Hypothalamus (tissue), 51 donors: ENCODE data around the gene L3MBTL3.

Experiments used
- DNase-seq, 51 donors: peaks; one replicate each; lab custom pipeline; 2025; lab: John Stamatoyannopoulos, UW

The L3MBTL3 gene

DNA sequence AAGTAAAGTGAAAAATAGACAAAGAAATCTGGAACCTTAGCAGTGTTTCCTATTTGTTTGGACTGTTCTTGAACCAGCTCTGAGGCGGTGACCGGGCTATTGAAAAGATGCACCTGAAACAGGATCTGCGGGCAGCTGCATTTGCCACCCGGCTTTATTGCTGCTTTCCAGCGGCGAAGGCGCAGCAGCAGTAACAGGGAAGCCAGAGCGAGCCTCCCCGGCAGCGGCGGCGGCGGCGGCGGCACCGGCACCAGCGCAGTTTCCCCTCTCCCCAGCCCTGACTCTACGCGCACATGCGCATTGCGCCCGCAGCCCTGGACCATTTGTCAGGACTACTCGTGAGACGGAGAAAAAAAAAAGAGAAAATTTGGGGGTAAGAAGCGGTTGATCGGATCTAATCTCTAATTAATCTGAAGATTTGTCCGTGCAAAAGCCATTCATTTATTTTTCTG, at the start of gene L3MBTL3:
Gene L3MBTL3, plus strand, starts transcription at position 290 of the 452 bp plus-strand sequence. CDS start 24,119 bp downstream, outside the sequence.
- DNase-seq, result peak in 50 of 51 donors; percentile 4 to 88 (median 68)

- no peak for DNase-seq
These were observed 49.3 kb upstream of the L3MBTL3 start for GRCh38 chr6:129969064-129969463.

- DNase-seq, result no peak
These were observed 42.3 kb upstream of the L3MBTL3 start for GRCh38 chr6:129976110-129976509.

DNA sequence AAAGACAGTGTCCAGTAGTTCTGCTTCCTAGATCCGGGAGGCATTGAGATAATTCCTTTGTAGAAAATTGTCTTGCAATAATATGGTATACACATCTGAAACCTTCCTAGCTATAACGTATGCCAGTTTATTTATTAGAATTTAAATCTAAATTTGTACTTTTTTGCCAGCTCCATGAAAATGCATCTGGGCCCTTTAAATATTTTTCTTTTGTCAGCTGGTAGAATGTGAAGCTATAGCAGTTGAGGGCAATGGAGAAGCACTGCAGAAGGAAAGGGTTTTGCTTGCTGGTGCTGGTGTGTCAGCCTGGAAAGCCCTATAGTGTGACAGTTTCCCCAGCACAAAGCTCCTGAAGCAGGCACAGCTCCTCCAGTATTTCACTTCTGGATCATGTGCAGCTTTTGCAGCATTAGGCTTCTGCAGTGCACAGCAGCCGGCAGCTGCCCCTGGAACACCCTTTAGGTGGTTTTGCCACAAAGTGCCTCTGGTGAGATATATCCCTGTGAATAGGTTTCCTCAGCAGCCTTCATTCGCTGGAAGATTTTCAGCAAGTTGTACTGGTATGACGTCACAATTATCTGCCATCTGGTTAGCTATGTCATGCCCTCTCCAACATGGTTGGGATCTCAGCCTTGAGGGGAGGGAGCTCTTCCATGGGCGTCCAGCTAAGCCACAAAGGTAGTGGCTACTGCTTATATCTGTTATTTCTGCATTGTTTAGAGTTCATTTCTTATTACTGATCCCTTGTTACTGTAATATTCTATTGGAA, 40.0 kb upstream of the L3MBTL3 start:
- no peak for DNase-seq

DNA sequence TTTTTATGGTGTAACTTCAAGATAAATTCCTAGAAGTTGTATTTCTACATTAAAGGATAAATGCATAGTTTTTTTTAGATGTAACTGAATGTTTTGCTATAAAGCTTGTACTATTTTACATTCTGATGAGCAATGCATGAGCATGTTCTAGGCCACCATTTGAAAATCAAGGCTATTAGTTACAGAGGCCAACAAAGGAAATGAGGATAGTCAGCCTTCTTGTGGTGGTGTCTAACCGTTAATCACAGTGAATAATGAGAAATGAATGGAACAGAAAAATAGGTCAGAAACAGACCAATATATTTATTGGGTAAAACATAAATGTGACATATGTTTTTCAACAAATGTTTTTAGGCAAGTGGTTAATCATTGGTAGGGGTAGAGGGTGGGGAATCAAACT, 37.6 kb upstream of the L3MBTL3 start:
- DNase-seq, result no peak

- no peak for DNase-seq
These were observed 36.8 kb upstream of the L3MBTL3 start for GRCh38 chr6:129981598-129981997.

DNA sequence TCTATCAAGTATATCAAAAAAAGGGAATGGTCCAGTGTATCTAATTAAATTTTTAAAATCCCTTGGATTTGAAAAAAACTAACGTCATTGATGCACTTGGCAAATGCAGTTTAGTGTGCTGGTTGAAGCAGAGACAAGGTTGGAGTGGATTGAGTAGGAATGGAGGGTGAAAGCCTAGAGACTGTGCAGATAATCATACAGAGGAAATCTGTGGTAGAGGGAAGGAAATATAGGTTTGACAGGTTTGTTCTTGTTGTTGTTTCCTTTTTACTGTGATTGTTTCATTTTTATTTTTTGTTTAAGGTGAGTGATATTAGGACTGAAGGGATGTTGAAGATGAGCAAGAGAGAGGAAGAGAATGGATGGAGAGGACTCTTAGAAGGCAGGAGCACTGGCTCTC, 29.0 kb upstream of the L3MBTL3 start:
- no peak for DNase-seq

- DNase-seq, result no peak
These were observed 25.5 kb upstream of the L3MBTL3 start for GRCh38 chr6:129992881-129993280.

DNA sequence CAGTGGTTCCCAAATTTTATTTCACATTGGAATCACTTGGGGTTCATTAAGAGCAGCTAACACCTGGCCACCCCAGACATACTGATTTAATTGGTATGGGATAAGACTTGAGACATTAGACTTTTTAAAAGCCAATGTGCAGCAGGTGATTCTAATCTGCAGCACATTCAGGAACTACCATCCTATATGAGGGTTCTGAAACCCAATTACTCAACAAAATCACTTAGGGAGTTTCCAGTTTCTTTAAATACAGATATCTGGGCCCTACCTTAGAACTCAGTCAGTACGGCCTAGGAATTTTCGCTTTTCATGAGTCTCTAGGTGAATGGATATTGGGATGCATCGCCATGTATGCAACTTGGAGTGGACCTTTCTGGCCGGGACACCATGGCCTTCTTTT, 24.0 kb upstream of the L3MBTL3 start:
- no peak for DNase-seq

DNA sequence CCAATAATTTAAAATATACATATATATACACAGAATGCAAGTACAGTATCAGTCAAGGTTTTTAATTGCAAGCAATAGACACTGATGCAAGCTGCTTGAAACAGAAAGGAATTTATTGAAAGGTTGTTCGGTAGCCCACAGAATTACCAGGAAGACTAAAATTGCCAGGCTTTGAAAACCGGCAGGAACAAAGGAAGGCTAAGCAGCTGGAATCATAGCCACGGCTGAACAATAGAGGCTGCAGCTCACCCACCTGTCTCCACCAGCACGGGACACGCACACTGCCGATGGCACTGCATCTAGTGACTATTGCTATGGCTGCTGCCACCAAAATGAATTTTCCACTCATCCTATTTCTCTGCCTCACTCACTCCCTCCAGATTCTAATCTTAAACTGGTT, 22.0 kb upstream of the L3MBTL3 start:
- DNase-seq, result no peak

DNA sequence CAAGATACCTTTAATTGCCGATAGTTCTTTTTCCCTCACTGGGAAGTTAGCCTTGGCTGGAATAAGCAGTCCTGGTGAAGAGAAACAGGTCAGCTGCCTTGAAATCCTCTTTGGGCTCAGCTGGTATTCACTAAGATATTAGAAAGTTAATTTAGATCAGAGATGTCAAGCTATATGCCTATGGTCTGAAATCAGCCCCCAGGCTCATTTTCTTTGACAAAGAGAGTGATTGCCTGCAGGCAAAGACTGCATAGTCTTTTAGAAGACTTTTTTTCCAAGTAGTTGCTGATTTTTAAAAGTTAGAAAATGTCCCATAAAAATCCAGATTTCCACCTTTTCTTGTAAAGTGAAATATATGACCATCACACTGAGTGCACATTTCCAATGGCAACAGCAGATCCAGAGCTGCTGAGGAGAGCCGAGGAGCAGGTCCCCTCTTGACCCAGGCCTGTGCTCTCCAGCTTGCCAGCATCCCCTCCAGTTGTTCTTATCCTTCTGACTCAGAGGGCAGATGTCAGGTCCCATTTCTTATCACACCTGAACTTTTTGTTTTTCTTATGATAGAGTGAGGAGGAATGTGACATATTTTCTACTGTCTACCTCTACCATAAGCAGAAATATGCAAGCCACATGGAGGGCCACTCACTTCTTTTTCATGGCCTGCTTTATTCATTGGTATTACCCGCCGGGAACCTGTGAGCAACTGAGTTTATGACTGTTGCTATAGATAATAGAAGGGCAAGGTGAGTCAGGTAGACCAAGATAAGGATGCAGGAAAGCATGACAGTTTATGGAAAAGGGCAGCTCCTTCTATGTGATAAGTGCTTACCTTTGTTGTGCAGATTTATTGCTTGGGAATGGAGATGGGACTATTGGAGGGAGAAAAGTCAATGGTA, 17.6 kb upstream of the L3MBTL3 start:
- DNase-seq, result no peak

- DNase-seq, result no peak
These were observed 10.0 kb upstream of the L3MBTL3 start for GRCh38 chr6:130008236-130008873.

DNA sequence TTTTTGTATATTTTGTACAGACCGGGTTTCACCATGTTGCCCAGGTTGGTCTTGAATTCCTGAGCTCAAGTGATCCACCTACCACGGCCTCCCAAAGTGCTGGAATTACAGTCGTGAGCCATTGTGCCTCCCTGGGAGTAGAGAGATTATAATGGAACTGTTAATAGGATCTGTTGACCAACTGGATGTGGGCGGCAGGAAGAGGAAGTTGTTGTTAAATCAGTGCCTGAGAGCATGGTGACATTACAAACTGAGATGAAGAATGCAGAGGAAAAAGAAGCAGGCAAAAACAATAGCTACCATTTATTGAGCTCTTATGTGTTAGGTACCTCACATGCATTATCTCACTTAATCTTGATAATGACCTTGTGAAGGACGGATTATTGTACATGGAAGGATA, 9.2 kb upstream of the L3MBTL3 start:
- no peak for DNase-seq

- no peak for DNase-seq
These were observed 8.0 kb upstream of the L3MBTL3 start for GRCh38 chr6:130010387-130010786.

DNA sequence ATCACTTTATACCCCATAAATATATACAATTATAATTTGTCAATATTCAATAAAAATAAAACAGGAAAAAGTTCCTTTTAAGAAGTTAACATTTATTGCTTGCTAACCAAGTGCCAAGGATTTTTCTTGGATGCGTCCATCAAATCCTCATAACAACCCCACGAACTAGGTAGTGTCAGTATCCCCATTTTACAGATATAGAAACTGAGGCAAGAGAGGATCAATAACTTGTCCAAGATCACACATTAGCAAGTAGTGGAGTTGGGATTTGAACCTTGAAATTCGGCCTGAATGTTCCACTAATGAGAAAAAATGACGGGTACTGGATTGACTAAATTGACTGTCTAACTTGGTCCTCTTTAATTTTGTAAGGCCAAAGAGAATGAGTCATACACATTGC, 5.7 kb upstream of the L3MBTL3 start:
- DNase-seq, result no peak

DNA sequence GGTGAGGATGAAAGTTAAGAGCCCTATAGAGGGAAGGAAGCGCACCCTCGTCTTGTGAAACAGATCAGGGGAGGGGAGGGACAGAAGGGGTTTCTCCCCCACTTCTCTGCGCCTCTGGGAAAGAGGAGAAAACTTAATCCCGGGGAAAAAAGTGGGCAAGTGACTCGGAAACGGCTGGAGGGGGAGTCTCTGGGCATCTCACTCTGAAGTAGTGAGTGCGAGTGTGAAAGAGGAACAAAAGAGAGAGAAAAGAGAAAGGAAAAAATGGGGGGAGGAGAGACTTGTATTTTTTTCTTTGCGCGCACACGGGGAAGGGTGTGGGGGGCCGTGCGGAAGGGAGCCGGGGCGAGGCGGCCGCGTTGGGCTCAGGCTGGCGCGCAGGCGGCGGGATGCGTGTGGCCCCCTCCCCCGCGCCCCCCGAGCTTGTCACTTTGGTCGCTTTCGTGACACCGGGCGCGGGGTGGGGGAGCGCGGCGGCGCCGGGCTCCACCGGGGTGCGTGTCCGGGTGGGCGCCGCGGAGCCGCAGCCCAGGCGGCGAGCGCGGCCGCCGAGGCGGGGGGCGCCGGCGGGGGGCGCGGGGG, 454 bp downstream of the L3MBTL3 start:
- peak in 18 of 51 donors; percentile 3 to 81 (median 28) for DNase-seq

DNA sequence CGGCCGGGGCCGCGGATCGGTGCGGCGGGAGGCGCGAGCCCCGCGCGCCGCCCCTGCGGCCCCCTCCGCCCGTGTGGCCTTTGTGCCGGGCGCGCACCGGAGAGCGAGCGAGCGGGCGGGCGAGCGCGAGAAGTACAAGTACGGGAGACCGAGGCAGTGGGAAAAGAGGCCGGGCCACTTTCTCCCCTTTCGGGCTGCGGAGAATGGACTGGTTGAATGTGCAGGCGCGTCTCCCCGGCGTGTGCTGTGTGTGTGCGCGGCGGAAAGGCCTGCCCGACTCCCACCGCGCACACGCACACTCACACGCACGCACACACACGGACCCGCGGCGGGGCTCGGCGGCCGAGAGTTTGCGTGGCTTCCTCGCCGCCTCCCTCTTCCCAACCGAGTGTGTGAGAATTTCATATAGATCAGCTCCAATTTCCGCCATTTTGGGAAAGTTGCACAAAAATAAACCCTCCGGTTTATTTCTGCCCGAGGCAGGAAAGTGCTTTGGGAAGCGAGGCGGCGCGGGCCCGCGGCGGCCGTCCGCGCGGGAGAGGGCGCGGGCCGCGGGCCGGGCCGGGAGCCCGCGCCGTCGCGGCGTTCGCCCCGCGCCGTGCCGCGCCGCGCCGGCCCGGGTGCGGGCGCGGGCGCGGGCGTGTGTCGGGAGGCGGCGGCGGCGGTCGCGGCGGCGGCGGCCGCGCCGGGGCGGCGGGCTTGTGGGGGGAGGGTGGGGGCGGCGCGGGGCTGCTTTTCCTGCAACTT, 1.1 kb downstream of the L3MBTL3 start:
- peak in 30 of 51 donors; percentile 1 to 43 (median 10) for DNase-seq

DNA sequence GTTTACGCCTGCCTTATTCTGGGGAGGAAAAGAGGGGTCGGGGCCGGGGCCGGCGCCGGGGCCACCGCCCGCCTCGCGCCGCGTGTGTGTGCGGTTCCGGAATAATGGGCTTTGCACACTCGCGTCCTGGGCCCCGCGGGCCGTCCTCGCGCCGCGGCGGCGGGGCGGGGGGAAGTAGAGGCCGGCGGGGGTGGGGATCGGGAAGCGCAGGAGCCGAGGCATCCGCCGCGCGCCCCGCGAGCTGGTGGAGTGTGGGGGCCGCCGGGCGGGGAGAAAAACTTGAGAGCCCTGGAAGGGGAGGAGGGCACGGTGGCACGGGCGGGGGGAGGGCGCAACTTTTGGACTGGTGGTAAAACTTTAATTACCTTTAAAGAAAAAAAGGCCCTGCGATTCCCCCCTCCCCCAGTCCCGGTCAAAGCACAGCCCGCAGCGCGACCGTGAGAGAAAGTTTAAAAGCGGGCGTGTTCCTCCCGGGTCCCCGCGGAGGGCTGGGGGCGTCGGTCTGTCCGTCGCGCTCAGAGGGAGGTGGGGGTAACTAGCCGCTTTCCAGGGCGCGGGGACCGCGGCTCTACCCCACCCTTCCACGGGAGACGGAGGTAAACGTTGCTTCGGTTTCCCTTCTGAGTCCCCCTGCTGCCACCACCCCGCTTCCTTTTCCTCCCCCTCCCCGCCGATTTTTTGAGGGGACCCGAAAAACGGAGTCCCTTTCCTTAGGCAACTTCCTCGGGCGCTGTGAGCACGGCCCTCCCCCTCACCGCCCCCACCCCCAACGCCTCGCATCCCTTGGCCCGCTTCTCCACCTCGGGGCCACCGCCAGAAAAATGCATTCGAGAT, 1.9 kb downstream of the L3MBTL3 start:
- peak in 25 of 51 donors; percentile 2 to 48 (median 23) for DNase-seq
